UCSD-AML1 (cell line): Measurements from ENCODE around the gene OPTC.
"Not testable (repeated sequence)": the region's sequence is repeated elsewhere in the genome, so short reads cannot be mapped to it uniquely, and the experiment has no call there.

Experiments
- DNase-seq: peaks from one replicate; lab custom pipeline; 2025; ENCODE audit not compliant: unreplicated experiment; lab: John Stamatoyannopoulos, UW

OPTC gene

GRCh38 chr1:203493901-203494300 lies at the start of gene OPTC:
Gene OPTC, plus strand, starts transcription at chr1:203494153. Its CDS starts 1,853 bp downstream, at chr1:203496006.
- DNase-seq: no peak

- DNase-seq: no peak
Observed at GRCh38 chr1:203444171-203444576, 49.8 kb upstream of the OPTC start.

GRCh38 chr1:203447151-203447550 lies 46.8 kb upstream of the OPTC start:
- no peak for DNase-seq

GRCh38 chr1:203447598-203447997 lies 46.4 kb upstream of the OPTC start:
- DNase-seq: not testable (repeated sequence)

- DNase-seq: no peak
Observed at GRCh38 chr1:203448521-203449061, 45.4 kb upstream of the OPTC start.

- DNase-seq: no peak
Observed at GRCh38 chr1:203450001-203450400, 44.0 kb upstream of the OPTC start.

- DNase-seq: no peak
Observed at GRCh38 chr1:203450479-203451149, 43.3 kb upstream of the OPTC start.

GRCh38 chr1:203451836-203452784 lies 41.8 kb upstream of the OPTC start:
- no peak for DNase-seq

GRCh38 chr1:203453016-203453415 lies 40.9 kb upstream of the OPTC start:
- DNase-seq: no peak

GRCh38 chr1:203453616-203454015 lies 40.3 kb upstream of the OPTC start:
- DNase-seq: no peak

GRCh38 chr1:203454986-203455471 lies 38.9 kb upstream of the OPTC start:
- DNase-seq: no peak

GRCh38 chr1:203455706-203456105 lies 38.2 kb upstream of the OPTC start:
- DNase-seq: no peak

- no peak for DNase-seq
Observed at GRCh38 chr1:203456577-203456976, 37.4 kb upstream of the OPTC start.

- no peak for DNase-seq
Observed at GRCh38 chr1:203458078-203458477, 35.9 kb upstream of the OPTC start.

- DNase-seq: no peak
Observed at GRCh38 chr1:203459671-203460201, 34.2 kb upstream of the OPTC start.

GRCh38 chr1:203461717-203462116 lies 32.2 kb upstream of the OPTC start:
- no peak for DNase-seq

- no peak for DNase-seq
Observed at GRCh38 chr1:203462143-203462542, 31.8 kb upstream of the OPTC start.

GRCh38 chr1:203462878-203463277 lies 31.1 kb upstream of the OPTC start:
- no peak for DNase-seq

- no peak for DNase-seq
Observed at GRCh38 chr1:203463469-203464062, 30.4 kb upstream of the OPTC start.

GRCh38 chr1:203464226-203464625 lies 29.7 kb upstream of the OPTC start:
- no peak for DNase-seq

- DNase-seq: no peak
Observed at GRCh38 chr1:203464743-203465142, 29.2 kb upstream of the OPTC start.
